ENCODE data around the gene PRKCE.

The PRKCE gene

GRCh38 chr2:46067501-46068305 lies 416.2 kb downstream of the PRKCE start:
- DNase-seq = no peak

GRCh38 chr2:46068636-46069035 lies 417.2 kb downstream of the PRKCE start:
- no peak for DNase-seq

- DNase-seq = no peak
Observed at GRCh38 chr2:46071074-46071473, 419.6 kb downstream of the PRKCE start.

GRCh38 chr2:46072101-46072820 lies 420.8 kb downstream of the PRKCE start:
- DNase-seq = no peak

GRCh38 chr2:46073540-46074046 lies 422.1 kb downstream of the PRKCE start:
- no peak for DNase-seq

GRCh38 chr2:46074501-46074900 lies 423.0 kb downstream of the PRKCE start:
- DNase-seq = no peak

- DNase-seq = no peak
Observed at GRCh38 chr2:46075848-46076247, 424.4 kb downstream of the PRKCE start.

GRCh38 chr2:46076251-46076650 lies 424.8 kb downstream of the PRKCE start:
- DNase-seq = no peak

GRCh38 chr2:46076875-46077274 lies 425.4 kb downstream of the PRKCE start:
- no peak for DNase-seq

GRCh38 chr2:46077522-46078107 lies 426.1 kb downstream of the PRKCE start:
- DNase-seq = no peak

GRCh38 chr2:46079985-46080560 lies 428.6 kb downstream of the PRKCE start:
- no peak for DNase-seq

- no peak for DNase-seq
Observed at GRCh38 chr2:46082531-46083485, 431.3 kb downstream of the PRKCE start.

GRCh38 chr2:46086578-46087070 lies 435.1 kb downstream of the PRKCE start:
- DNase-seq = no peak

GRCh38 chr2:46087492-46087891 lies 436.0 kb downstream of the PRKCE start:
- DNase-seq = no peak

- DNase-seq = no peak
Observed at GRCh38 chr2:46091004-46091403, 439.5 kb downstream of the PRKCE start.

GRCh38 chr2:46091961-46092667 lies 440.6 kb downstream of the PRKCE start:
- DNase-seq = no peak

- no peak for DNase-seq
Observed at GRCh38 chr2:46094689-46095088, 443.2 kb downstream of the PRKCE start.

- no peak for DNase-seq
Observed at GRCh38 chr2:46095830-46096229, 444.4 kb downstream of the PRKCE start.

- no peak for DNase-seq
Observed at GRCh38 chr2:46096260-46096659, 444.8 kb downstream of the PRKCE start.

- DNase-seq = no peak
Observed at GRCh38 chr2:46097714-46098480, 446.4 kb downstream of the PRKCE start.

All from activated T-cell treated with anti-CD3 and anti-CD28 coated beads, Interleukin-2, amount 50 U/mL, for 1 hour (primary cell).